ENCODE results near the gene ITPR1. TPM values are rescaled to one million over a fixed set of nuclear protein-coding genes. Genes with fewer than 3 reads are reported as not detected.

ITPR1 gene
- total RNA-seq, 4 donors from 2014 or later = 12.1 to 68.7 (median 25.6) TPM

GRCh38 chr3:4716706-4717362, 223.7 kb downstream of the ITPR1 start:
- intact Hi-C loops (cut with DNase I) = loop anchor here (5.0 to 10.0 kb wide), 2 partner anchors 305 to 338 kb away; no protein-coding TSS in a partner anchor
- H3K27ac ChIP-seq = peak overlapping the region in 2 of 4 donors; percentile 37 to 45
- no peaks in the 10 kb centered on the region for H3K9me3 ChIP-seq
- 80 to 85% methylated on average over 14 of the region's 14 CpGs for WGBS, 2 donors
- no peak for TF ChIP-seq CTCF (IDR thresholded peaks at IDR 0.05)
- TF ChIP-seq POLR2A (IDR thresholded peaks at IDR 0.05) = no peak
- H3K36me3 ChIP-seq = peaks cover 0 to 7% (median 0%) of the 10 kb centered on the region in 3 donors
- peaks cover 0 to 42% (median 21%) of the 10 kb centered on the region in 3 donors for H3K4me1 ChIP-seq
- no peak for DNase-seq
- no peak overlapping the region for H3K4me3 ChIP-seq
- H3K27me3 ChIP-seq = no peaks in the 10 kb centered on the region

- no peak for DNase-seq
- Histone ChIP-seq H3K4me1 (peaks cover 0 to 42% (median 26%) of the 10 kb centered on the region in 3 donors), H3K27ac (peak overlapping the region in 2 of 4 donors; percentile 37 to 45), H3K27me3 (no peaks in the 10 kb centered on the region), H3K9me3 (no peaks in the 10 kb centered on the region), H3K4me3 (no peak overlapping the region), H3K36me3 (peaks cover 0 to 7% (median 0%) of the 10 kb centered on the region in 3 donors)
- 61 to 85% methylated on average over 3 to 5 of the region's 5 CpGs for WGBS, 2 donors
- TF ChIP-seq POLR2A (IDR thresholded peaks at IDR 0.05) (no peak), CTCF (IDR thresholded peaks at IDR 0.05) (no peak)
- intact Hi-C loops (cut with DNase I) = loop anchor here (5.0 to 10.0 kb wide), 2 partner anchors 305 to 337 kb away; no protein-coding TSS in a partner anchor
These were observed 224.2 kb downstream of the ITPR1 start for GRCh38 chr3:4717363-4717740.

- no peaks in the 10 kb centered on the region for H3K27me3 ChIP-seq
- peaks cover 0 to 7% (median 0%) of the 10 kb centered on the region in 3 donors for H3K36me3 ChIP-seq
- WGBS, 2 donors = 79 to 89% methylated on average over 4 of the region's 4 CpGs
- no peak for DNase-seq
- intact Hi-C loops (cut with DNase I) = loop anchor here (5.0 to 10.0 kb wide), 2 partner anchors 304 to 337 kb away; no protein-coding TSS in a partner anchor
- peak overlapping the region in 3 of 4 donors; percentile 11 to 85 (median 51) for H3K27ac ChIP-seq
- H3K4me3 ChIP-seq = no peak overlapping the region
- TF ChIP-seq POLR2A (IDR thresholded peaks at IDR 0.05) (no peak), CTCF (IDR thresholded peaks at IDR 0.05) (no peak)
- no peaks in the 10 kb centered on the region for H3K9me3 ChIP-seq
- peaks cover 0 to 48% (median 34%) of the 10 kb centered on the region in 3 donors for H3K4me1 ChIP-seq
These were observed 225.1 kb downstream of the ITPR1 start for GRCh38 chr3:4718179-4718736.

- Histone ChIP-seq H3K9me3 (no peaks in the 10 kb centered on the region), H3K36me3 (no peaks in the 10 kb centered on the region), H3K27ac (peak overlapping the region in 3 of 4 donors; percentile 11 to 85 (median 51)), H3K4me3 (no peak overlapping the region), H3K4me1 (peaks cover 0 to 56% (median 43%) of the 10 kb centered on the region in 3 donors), H3K27me3 (no peaks in the 10 kb centered on the region)
- intact Hi-C loops (cut with DNase I) = loop anchor here (5.0 to 10.0 kb wide), 2 partner anchors 303 to 336 kb away; no protein-coding TSS in a partner anchor
- no peak for DNase-seq
- TF ChIP-seq POLR2A (IDR thresholded peaks at IDR 0.05) = no peak
- no peak for TF ChIP-seq CTCF (IDR thresholded peaks at IDR 0.05)
- WGBS, 2 donors = 59 to 75% methylated on average over 4 to 6 of the region's 8 CpGs
These were observed 225.9 kb downstream of the ITPR1 start for GRCh38 chr3:4719046-4719501.

All from esophagus squamous epithelium (tissue), 5 donors.